Pulmonary artery endothelial cell (primary cell): ENCODE measurements around the gene RAC3. TPM values are rescaled to one million over a fixed set of nuclear protein-coding genes. Genes with fewer than 3 reads are reported as not detected.

ENCODE experiments used
- DNase-seq: peaks from one replicate; pipeline ENCODE4 v3.0.0-alpha.2; 2011; ENCODE audit warnings: low read depth, low spot score
- total RNA-seq: library from RNA; depleted of rRNA; stranded (reverse); fragments of >200 nt; gene quantifications from 2 replicates; pipeline ENCODE4 v1.2.3, GENCODE V29; 2014

Gene RAC3
- total RNA-seq, 1 donor from 2014 or later = 45.4 TPM

DNA sequence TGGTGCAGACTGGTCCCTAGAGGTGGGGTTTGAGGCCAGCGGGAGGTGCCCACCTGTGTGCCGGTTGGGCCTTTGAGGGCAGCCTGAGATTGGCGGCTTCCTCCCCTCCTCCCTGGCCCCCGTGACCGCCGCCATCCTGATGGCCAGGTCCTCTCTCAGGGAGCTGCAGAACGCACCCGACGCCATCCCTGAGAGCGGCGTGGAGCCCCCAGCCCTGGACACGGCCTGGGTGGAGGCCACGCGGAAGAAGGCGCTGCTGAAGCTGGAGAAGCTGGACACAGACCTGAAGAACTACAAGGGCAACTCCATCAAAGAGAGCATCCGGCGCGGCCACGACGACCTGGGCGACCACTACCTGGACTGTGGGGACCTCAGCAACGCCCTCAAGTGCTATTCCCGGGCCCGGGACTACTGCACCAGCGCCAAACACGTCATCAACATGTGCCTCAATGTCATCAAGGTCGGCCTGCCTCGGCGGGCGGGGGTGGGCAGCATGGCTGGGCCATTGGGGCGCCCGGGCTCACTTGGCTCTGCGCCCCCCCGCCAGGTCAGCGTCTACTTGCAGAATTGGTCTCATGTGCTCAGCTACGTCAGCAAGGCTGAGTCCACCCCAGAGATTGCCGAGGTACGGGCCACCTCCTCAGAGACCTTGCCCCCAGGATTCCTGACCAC lies 23.0 kb downstream of the RAC3 start:
- no peak for DNase-seq

DNA sequence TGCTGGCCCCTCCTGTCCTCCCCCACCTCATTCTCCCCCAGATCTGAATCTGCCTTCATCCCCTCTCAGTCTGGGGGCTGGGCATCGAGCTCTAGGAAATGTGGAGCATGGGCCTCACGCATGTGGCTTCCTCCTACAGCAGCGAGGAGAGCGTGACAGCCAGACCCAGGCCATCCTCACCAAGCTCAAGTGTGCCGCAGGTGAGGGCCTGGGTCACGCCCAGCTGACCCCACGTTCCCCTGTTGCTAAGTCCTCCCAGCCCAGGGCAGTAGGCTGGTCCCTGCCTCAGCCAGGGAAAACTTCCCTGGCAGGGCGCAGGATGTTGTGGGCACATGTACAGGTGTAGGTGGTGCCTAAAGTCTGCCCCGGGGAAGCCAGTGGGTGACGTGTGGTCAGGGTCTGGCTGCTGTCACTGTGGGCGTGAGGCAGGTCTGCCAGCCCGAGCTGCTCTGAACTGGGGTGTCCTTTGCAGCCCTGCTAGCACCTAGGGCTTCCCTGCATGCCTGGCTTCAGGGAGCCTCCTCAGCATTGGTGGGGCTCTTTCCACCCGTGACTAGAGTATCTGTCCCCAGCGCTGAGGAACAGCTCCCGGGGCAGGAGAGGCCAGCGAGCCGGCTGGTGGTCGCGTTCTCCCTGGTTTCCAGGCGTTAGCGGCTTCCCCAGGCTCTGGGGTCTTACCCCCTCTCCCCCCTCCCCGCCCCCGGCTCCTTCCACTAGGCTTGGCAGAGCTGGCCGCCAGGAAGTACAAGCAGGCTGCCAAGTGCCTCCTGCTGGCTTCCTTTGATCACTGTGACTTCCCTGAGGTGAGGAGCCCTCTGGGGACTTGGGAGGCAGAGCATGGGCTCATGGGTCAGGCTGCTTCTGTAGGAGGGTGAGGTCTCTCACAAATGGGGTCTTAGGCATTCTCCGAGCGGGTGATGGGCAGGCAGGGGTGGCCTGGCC lies 23.8 kb downstream of the RAC3 start:
- no peak for DNase-seq

DNA sequence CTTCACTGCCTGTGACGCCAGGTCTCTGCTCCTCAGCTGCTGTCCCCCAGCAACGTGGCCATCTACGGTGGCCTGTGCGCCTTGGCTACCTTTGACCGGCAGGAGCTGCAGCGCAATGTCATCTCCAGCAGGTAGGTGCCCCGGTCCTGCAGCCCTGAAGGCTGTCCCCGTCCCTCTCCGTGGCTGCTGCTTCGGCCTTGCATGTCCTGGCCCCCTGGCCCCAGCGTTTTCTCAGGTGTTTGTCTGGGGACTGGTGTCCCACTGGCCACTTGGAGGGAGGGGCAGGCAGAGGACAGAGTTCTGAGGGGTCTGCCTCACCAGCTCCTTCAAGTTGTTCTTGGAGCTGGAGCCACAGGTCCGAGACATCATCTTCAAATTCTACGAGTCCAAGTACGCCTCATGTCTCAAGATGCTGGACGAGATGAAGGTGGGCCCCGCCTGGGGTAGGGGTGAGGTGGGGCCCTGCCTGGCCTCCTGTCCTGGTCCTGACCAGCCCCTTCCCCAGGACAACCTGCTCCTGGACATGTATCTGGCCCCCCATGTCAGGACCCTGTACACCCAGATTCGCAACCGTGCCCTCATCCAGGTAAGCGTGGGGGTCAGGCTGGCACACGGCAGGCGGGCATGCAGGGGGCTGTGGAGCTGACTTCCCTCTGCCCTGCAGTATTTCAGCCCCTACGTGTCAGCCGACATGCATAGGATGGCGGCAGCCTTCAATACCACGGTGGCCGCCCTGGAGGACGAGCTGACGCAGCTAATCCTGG lies 24.7 kb downstream of the RAC3 start:
- DNase-seq = no peak

DNA sequence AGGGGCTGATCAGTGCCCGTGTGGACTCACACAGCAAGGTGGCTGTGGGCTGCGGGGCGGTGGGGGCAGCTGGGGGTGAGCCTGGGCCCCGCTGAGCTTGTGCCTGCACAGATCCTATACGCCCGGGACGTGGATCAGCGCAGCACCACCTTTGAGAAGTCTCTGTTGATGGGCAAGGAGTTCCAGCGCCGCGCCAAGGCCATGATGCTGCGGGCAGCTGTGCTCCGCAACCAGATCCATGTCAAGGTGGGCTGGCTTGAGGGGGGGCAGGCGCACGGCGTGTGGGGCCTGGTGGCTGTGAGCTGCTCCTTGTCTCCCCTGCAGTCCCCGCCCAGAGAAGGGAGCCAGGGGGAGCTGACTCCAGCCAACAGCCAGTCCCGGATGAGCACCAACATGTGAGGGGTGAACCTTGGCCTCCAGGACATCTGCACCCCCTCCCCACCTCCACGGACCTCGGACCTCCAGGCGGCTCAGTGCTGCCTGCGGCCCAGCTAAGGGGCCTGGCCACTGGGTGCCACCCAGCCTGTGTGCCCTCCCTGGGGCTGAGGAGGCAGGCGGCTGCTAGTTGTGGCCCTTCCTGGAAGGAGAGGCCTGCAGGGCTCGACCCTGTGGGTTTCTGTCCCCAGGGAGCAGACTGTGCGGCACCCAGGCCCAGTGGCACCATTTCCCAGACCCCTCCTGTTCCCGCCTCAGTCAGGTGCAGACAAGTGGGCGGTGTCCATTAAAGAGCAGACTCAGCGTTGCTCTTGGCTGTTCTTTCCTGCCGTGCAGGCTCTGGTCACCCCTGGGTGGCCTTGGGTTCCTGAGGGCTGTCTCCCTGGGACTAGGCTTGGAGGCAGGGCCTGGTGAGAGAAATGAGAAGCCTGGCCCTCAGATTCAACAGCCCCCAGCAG lies 25.5 kb downstream of the RAC3 start:
- no peak for DNase-seq

DNA sequence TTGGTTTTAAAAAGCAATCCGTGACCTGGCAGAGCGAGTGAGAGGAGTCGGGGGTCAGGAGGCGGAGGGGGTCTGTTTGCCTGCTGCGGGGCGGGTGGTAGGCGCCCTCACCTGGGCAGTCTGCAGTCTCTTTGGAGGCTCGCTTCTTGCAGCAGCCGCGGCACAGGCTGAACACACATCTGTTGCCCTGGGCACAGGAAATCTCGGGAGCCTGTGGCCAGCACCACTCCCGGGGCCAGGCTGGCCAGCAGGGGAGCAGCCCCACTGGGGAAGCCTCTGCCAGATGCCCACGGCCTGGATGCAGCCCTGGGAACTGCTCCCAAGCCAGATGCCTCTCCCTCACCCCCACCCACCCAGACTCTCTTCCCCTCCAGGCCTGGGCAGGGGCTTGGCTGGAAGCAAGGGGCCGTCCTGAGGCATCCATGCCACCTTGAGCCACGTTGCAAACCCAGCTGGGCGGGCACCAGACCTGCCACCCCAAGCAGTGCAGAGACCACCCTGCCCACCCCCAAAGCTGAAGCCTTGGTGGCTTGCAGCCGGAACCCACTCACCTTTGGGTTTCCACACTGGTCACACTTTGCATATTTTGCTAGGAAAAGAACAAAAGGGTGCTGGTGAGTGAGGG lies 26.9 kb downstream of the RAC3 start:
- no peak for DNase-seq

DNA sequence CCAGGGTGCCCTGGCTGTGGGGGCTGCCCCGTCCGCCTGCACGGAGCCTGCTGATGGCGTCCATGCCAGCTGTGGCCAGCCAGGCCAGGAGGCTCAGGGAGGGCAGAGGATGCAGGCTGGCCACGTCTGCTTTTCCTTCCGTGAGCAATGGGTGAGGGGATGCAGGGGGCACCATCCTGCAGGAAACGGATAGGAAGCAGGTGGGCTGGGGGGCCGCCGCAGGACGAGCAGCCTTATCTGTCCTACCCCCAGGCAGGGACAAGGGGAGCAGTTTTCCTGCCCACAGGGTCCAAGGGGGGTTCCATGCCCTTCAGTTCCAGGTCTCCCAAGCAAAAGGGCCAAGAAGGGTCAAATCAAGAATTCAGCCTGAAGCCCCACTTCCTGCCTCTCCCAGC lies 27.4 kb downstream of the RAC3 start:
- DNase-seq = no peak

DNA sequence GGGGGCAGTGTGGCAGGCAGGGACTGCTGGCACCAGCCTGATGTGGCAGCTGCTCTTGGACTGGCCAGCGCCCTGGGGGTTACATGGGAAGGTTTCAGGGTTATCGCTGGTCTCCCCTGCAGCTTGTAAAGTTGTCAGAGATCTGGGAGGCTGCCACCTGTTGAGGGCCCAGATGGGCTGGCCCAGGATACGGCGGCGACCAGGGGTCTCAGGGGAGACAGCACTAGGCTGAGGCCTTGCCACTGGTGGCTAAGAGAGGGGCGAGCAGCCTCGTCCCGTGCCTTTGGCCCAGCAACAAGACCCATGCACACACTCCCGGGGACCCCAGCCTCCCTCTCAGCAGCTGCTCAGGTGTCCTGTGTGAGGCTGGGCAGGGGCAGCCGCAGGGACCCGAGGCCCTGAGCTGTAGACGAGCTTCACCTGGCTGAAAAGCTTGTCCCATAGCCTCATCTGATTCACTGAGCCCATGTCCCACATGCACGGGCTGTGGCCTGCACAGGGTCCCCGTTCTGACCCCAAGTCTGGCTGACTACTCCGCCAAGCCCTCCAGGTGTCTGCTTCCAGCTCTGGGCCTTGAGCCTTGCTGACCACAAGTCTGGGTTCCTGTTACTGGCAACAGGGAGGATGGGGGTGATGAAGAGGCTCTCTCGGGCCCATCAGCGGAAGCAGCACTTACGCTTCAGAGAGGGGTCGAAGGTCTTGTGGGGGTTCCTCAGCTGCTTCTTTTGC lies 28.0 kb downstream of the RAC3 start:
- DNase-seq = no peak

DNA sequence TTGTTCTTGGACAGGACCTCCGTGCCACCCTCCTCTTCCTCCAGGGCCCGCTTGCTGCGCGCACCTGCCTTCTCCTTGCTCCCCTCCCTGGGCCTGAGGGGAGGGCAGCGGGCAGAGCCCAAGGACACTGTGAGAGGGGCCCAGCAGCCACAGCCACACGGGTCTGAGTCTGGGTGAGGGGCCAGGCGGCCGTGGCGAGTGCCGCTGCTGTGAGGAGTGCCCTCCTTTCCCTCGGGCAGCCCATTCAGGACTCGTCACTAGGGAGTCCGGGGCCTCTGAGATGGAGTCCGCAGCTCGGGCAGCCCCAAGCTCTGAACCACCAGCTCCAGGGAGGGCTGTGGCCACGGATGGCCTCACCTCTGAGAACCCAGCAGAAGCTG lies 28.5 kb downstream of the RAC3 start:
- no peak for DNase-seq

DNA sequence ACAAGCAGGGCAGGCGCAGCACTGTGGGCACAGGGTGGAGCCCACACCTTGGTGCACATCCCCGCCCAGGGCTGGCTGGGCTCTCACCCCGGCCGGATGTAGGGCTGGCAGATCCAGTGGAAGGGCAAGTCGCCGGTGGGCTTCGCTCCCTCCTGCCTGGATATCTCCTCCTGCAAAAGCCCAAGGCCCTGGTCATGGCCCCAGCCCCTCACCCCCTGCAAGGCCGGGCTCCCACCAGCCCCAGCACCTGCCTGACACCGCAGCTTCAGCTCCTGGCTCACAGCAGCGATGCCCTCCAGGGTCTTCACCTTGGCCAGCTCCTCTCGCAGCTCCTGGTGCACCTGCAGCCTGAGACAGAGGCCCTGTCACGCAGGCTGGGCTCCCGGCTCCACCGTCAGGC lies 29.1 kb downstream of the RAC3 start:
- DNase-seq = no peak

- no peak for DNase-seq
Measured at GRCh38 chr17:82061047-82061925, 29.8 kb downstream of the RAC3 start.

DNA sequence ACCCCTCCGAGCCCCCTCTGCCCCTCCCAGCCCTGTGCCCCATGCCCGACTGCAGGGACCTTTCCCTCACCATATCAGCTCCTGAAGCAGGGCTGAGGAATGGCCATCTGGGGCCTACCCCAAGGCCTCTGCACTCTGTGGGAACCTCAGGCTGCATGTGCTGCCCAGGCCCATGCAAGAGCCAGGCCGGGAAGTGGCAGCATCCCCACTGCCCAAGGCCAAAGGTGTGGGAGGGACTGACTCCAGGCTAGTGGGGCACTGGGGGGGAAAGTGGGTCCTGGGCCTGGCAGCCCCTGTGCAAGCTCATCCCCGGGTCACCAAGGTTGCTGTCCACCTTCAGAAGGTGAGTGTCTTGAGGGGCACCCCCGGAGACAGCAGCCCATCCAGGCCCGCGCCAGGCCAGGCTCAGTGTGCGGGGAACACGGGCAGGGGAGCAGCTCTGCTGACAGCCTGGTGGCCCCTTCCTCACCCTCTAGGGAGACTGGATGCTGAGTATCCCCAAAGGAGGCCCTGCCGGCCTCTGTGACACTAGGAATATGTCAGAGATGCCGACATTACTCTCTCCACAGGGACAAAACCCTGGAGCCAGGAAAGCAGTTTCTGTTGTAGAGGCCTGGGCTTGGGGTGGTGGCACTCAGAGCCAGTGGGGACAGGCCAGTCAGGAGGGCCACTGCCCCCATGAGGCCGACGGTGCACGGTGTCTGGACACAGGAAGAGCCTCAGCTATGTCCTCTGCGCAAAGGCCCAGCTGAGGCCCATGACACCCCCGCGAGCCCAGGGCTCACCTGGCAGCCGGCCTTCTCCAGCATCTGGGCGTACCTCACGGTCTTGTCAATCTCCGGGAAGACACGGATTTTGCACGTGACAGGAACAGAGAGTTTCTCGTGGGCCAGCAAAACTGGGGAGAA lies 30.9 kb downstream of the RAC3 start:
- no peak for DNase-seq

DNA sequence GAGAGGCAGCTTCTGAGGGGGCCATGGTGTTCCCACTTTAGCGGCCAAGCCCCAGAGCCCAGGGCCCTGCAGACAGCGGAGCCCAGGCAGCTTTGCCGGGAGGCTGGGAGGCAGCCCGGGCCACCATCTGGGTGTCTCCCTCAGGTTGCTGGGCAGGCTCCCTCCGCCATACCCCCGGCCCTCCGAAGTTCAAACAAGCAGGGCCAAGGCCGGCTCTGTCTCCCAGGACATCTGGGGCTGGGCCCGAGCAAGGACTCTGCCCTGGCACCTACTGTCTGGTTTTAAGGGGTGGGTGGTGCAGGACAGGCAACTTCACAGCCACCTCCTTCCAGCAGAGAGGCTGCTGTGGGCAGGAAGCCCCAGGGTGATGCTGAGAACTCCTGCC lies 31.5 kb downstream of the RAC3 start:
- no peak for DNase-seq

- DNase-seq = no peak
Measured at GRCh38 chr17:82063424-82064415, 32.2 kb downstream of the RAC3 start.

DNA sequence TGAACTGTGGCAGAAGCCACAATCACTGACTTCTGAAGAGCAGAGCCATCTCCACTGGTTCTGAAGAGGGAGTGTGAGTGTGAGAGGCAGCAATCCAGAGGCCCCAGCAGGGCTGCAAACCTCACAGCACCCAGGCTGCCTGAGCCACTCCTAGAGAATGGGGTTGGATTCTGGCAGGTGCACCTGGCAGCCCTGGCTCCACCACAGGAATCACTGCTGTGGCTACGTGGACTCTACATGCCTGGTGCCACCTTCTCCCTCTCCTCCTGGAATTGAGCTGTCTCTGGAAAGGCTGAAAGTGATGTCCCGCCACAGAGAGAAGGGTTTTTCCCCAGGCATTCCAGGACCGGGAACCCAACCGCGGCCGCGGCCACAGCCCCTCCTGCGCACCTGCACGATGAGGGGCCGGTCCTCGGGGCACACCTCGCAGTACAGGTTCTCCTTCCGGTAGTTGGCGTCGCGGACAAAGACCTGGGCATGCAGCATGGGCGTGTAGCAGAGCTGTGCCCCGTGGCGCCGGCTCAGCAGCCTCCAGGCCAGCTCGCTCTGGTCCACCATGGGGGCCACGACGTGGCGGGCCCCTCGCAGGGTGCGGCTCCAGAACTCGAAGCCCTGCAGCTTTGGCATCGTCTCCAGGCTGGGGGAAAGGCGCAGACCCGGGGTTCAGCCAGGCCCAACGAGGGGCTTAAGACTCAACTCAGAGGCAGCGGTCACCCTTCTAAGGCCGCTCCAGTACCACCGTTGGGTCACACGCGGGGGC lies 33.1 kb downstream of the RAC3 start:
- DNase-seq = no peak

DNA sequence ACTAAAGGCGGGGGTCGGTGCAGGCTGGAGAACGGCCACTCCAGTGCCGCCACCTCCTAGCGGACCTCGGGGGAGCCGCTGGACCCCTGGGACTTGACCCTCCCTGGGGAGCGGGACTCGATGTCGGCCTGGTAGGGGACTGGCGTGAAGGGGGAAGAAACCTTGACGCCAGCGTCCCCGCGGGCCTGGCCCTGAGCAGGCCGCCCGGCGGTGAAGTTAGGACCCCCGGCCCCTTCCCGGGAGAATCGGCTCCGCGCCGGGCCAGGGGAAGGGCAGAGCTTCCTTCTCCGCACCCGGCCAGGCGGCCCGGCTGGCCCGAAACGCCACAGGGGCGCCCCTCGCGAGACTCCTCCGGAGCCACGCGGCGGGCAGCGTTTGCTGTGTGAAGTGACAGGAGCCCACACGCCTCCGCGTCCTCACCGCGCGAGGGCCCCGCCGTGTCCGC lies 33.7 kb downstream of the RAC3 start:
- no peak for DNase-seq
